ENCODE results near the gene RFTN1.

RFTN1 gene
- long read RNA-seq, donor 1, transcript RFTN1-201 (10 exons, 2,982 nt), result major isoform, 7 of 8 reads
- long read RNA-seq, donor 1, partial matches to known transcripts, result 0 of 8 reads
- long read RNA-seq, donor 1, other reads (novel, unspliced or antisense), result 0 of 8 reads
- long read RNA-seq, donor 2, transcript RFTN1-201 (10 exons, 2,982 nt), result major isoform, 5 of 12 reads
- long read RNA-seq, donor 2, partial matches to known transcripts, result 7 of 12 reads
- long read RNA-seq, donor 2, other reads (novel, unspliced or antisense), result 0 of 12 reads
- long read RNA-seq, donor 3, partial matches to known transcripts, result 0 of 3 reads
- long read RNA-seq, donor 3, other reads (novel, unspliced or antisense), result 0 of 3 reads
- long read RNA-seq, donor 4, partial matches to known transcripts, result 0 of 4 reads
- long read RNA-seq, donor 4, other reads (novel, unspliced or antisense), result 0 of 4 reads
- long read RNA-seq, donor 5, partial matches to known transcripts, result 0 of 3 reads
- long read RNA-seq, donor 5, other reads (novel, unspliced or antisense), result 0 of 3 reads
- long read RNA-seq, donor 6, transcript RFTN1-201 (10 exons, 2,982 nt), result major isoform, 5 of 5 reads
- long read RNA-seq, donor 6, partial matches to known transcripts, result 0 of 5 reads
- long read RNA-seq, donor 6, other reads (novel, unspliced or antisense), result 0 of 5 reads
- long read RNA-seq, donor 7, transcript RFTN1-201 (10 exons, 2,982 nt), result major isoform, 9 of 14 reads
- long read RNA-seq, donor 7, partial matches to known transcripts, result 5 of 14 reads
- long read RNA-seq, donor 7, other reads (novel, unspliced or antisense), result 0 of 14 reads
- long read RNA-seq, donor 8, transcript RFTN1-201 (10 exons, 2,982 nt), result major isoform, 7 of 7 reads
- long read RNA-seq, donor 8, partial matches to known transcripts, result 0 of 7 reads
- long read RNA-seq, donor 8, other reads (novel, unspliced or antisense), result 0 of 7 reads

- DNase-seq, result peak; percentile 83
Observed at GRCh38 chr3:16513141-16514020, at the start of gene RFTN1. RFTN1 (minus strand) TSS chr3:16513699; CDS start chr3:16493869, 19,830 bp downstream.

- DNase-seq, result no peak
Observed at GRCh38 chr3:16559653-16560365, 46.3 kb upstream of the RFTN1 start.

- no peak for DNase-seq
Observed at GRCh38 chr3:16554126-16554525, 40.6 kb upstream of the RFTN1 start.

- no peak for DNase-seq
Observed at GRCh38 chr3:16552757-16553156, 39.3 kb upstream of the RFTN1 start.

GRCh38 chr3:16551342-16551976, 38.0 kb upstream of the RFTN1 start:
- DNase-seq, result no peak

- DNase-seq, result peak; percentile 61
Observed at GRCh38 chr3:16550676-16551341, 37.3 kb upstream of the RFTN1 start.

- no peak for DNase-seq
Observed at GRCh38 chr3:16550305-16550675, 36.8 kb upstream of the RFTN1 start.

- no peak for DNase-seq
Observed at GRCh38 chr3:16548721-16549120, 35.2 kb upstream of the RFTN1 start.

GRCh38 chr3:16547561-16548357, 34.3 kb upstream of the RFTN1 start:
- no peak for DNase-seq

- no peak for DNase-seq
Observed at GRCh38 chr3:16546186-16547010, 32.9 kb upstream of the RFTN1 start.

GRCh38 chr3:16545413-16546185, 32.1 kb upstream of the RFTN1 start:
- no peak for DNase-seq

GRCh38 chr3:16543242-16543864, 29.9 kb upstream of the RFTN1 start:
- no peak for DNase-seq

GRCh38 chr3:16538507-16538906, 25.0 kb upstream of the RFTN1 start:
- DNase-seq, result no peak

- DNase-seq, result no peak
Observed at GRCh38 chr3:16536996-16537395, 23.5 kb upstream of the RFTN1 start.

- DNase-seq, result no peak
Observed at GRCh38 chr3:16536344-16536663, 22.8 kb upstream of the RFTN1 start.

GRCh38 chr3:16534640-16535262, 21.3 kb upstream of the RFTN1 start:
- no peak for DNase-seq

All from right kidney (tissue), 9 donors.